HG03103 (cell line): ENCODE measurements around the gene CDAN1.
"Not testable (repeated sequence)": the region's sequence is repeated elsewhere in the genome, so short reads cannot be mapped to it uniquely, and the experiment has no call there.

Experiments used
- ATAC-seq: cut with Tn5 transposase; IDR thresholded peaks from one replicate; pipeline ENCODE4 v1.9.1; 2021; ENCODE audit warnings: low read depth; ENCODE audit not compliant: unreplicated experiment

The CDAN1 gene

DNA sequence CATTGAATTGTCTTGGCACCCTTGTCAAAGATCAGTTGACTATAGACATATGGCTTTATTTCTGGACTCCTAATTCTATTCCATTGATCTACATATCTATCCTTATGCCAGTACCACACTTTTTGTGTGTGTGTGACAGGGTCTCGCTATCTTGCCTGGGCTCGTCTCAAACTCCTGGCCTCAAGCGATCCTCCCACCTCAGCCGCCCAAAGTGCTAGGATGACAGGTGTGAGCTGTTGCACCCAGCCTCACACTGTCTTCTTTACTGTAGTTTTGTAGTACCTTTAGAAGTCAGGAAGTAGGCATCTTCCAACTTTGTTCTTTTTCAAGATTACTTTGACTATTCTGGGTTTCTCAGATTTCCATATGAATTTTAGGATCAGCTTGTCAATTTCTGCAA is 24.3 kb downstream of the CDAN1 start:
- no peak for ATAC-seq

DNA sequence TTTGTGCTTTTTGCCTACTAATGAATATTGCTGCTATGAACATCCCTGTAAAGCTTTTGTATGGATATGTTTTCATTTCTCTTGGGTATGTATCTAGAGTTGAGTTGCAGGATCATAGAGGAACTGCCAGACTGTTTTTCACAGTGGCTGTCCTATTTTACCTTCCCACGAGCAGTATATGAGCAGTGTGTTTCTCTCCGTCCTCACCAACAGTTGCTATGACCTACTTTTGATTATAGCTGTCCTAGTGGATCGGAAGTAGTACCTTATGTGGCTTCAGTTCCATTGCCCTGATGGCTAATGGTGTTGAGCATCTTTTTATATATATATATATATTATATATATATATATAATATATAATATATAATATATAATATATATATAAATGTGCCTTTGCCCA is 25.2 kb downstream of the CDAN1 start:
- ATAC-seq: no peak

DNA sequence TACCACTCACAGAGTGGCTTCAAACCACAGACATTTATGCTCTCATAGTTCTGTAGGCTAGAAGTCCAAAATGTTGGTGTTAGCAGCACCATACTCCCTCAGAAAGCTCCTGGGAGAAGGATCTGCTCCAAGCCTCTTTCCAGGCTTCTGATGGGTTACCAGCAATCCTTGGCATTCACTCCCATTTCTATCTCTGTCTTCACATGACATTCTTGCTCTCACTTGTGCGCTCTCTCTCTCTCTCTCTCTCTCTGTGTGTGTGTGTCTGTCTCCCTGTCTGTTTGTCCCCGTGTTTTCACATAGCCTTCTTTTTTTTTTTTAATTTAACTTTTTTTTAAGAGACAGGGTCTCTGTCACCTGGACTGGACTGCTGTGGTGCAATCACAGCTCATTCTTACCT is 26.3 kb downstream of the CDAN1 start:
- no peak for ATAC-seq

DNA sequence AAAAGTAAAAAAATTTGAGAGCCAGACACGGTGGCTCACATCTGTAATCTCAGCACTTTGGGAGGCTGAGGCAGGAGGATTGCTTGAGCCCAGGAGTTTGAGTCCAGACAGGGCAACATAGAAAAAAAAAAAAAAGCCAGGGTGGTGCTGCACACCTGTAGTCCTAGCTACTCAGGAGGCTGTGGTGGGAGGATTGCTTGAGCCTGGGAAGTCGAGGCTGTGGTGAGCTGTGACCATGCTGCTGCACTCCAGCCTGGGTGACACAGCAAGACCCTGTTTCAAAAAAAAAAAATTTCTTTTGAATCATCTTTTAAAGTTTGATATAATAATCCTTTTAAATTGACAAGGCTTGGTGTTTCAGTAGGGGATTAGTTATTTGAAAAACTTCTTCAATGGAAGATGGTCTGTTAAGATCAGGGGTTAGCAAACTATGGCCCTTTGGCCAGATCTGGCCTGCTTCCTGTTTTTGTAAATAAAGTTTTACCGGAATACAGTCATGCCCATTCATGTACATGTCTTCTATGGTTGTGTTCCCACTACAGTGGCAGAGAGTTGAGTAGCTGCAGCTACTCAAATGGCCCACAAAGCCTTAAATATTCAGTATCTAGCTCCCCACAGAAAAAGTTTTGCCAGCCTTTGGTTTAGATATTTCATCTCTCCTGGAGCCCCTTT is 28.9 kb downstream of the CDAN1 start:
- no peak for ATAC-seq

DNA sequence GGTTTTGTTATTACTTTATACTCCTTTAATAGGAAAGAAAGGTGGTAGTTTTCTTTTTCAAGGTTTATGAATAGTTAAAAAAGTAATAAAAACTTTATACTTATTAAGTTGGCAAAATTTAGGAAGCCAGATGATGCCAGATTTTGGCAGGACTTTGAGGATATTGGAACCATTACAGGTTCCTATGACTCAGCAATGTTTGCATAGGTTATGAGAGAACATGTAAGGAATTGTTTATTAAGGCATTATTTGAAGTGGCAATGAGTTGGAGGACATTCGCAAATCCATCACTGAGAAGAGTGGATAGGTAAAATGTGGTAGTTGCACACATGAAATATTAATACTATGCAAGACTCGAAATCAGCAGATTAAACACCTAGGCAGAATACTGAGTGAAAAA is 29.9 kb downstream of the CDAN1 start:
- ATAC-seq: no peak

DNA sequence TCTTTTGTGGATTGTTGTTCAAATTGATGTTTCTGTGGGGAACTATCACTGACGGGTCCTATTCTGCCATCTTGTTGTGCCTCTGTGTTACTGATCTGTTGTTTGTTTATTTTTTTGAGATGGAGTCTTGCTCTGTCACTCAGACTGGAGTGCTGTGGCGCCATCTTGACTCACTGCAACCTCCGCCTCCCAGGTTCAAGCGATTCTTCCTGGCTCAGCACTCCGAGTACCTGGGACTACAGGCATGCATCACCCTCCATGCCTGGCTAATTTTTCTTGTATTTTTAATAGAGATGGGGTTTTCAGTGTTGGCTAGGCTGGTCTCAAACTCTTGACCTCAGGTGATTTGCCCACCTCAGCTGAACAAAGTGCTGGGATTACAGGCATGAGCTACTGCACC is 31.6 kb downstream of the CDAN1 start:
- ATAC-seq: no peak

DNA sequence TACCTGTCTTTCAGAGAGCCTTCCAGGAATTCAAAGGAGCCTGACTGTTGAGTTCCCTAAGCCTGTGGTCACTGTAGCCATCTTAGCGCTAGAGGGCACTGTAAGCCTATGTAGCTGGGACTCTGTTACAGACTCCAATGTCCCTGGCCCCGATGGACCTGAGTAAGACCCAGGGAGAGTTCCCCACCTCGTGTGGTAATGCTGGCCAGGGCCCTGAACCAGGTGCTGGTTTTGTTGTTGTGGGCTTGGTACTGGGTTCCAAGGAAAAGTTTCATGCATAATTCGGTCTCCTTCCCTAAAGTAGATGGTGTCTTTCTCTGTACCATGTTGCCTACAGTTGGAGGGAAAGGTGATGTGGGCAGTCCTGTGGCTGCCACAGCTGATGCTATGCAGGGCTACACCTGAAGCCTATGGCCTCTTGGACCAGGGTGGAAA is 32.4 kb downstream of the CDAN1 start:
- no peak for ATAC-seq

DNA sequence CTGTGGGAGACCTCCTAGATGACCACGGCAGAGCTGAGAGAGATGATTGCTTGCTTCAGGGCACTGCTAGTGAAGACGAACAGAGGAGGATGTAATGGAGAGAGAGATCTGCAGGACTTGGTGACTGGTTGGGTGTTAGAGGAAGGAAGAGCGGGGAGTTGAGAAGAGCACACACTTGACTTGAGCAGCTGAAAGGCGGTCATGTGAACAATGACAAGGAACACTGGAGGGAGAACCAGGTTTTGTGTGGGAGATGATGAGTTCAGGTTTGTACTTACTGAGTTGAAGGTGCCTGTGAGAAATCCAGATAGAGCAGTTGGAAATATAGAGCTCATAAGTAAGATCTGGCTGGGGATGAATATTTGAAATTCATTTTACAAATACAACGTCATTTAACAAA is 40.3 kb downstream of the CDAN1 start:
- ATAC-seq: no peak

DNA sequence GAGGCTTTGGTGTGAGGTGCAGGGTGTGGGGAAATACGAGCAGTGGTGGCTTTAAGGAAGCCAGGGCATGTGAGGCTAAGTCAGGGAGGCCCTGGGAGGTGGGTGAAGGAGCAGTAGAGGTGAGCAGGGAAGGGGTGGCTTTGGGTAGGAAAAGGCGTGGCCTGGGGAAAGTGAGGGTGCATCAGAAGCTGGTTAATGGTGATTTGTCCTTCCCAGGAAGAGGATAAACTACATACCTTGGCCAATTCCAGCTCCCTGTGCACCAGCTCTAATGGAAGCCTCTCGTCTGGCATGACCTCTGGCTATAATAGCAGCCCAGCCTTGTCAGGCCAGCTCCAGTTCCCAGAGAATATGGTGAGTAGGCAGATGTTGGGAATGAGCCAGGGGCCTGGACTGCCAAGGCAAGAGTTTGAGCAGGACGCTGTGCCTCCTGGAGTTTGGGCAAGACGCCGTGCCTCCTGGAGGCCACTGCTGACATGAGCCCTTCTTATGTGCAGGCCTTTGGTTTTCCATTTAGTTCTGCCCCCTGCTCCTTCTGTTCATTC is 41.3 kb downstream of the CDAN1 start:
- no peak for ATAC-seq

DNA sequence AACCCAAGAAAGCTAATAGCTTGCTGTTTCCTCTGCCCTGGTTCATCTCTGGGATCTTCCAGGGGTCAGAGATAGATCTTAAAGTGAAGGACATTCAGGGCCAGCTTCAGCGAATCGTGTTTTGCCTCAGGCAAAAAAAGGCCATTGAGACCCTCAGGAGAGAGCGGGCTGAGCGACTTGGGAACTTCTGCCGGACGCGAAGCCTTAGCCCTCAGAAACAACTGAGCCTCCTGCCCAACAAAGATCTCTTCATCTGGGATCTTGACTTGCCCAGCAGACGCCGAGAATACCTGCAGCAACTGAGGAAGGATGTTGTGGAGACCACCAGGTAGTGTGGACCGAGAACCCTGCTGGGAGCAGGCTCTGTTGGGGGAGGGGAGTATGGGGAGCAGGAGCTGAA is 42.5 kb downstream of the CDAN1 start:
- ATAC-seq: no peak

DNA sequence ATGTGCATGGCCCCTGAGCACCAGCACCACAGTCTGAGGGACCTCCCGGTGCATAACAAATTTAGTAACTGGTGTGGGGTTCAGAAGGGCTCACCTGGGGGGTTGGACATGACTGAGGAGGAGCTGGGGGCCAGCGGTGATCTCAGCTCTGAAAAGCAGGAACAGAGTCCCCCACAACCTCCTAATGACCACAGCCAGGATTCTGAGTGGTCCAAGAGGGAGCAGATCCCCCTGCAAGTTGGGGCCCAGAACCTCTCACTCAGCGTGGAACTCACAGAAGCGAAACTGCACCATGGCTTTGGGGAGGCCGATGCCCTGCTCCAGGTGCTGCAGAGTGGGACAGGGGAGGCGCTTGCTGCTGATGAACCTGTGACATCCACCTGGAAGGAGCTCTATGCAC is 43.0 kb downstream of the CDAN1 start:
- no peak for ATAC-seq

DNA sequence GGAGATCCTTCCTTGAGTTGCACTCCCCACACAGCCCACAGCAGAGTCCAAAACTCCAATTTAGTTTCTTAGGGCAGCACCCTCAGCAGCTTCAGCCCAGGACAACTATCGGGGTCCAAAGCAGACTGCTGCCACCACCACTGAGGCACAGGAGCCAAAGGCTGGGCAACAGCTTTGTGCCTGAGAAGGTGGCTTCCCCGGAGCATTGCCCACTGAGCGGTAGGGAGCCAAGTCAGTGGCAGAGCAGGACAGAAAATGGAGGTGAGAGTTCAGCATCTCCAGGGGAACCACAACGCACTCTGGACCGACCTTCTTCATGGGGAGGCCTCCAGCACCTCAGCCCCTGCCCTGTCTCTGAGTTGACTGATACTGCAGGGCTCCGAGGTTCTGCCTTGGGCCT is 43.4 kb downstream of the CDAN1 start:
- ATAC-seq: no peak

DNA sequence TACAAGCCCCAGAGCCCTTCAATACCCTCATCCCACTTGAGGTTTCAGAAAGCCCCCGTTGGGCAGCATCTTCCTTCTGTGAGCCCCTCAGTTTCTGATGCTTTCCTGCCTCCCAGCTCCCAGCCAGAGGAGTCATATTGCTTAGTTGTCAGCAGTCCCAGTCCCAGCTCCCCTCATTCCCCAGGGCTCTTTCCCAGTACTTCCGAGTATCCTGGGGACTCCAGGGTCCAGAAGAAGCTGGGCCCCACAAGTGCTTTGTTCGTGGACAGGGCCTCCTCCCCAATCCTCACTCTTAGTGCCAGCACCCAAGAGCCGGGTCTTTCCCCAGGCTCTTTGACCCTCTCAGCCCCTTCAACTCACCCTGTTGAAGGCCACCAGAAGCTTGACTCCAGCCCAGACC is 43.9 kb downstream of the CDAN1 start:
- ATAC-seq: no peak

DNA sequence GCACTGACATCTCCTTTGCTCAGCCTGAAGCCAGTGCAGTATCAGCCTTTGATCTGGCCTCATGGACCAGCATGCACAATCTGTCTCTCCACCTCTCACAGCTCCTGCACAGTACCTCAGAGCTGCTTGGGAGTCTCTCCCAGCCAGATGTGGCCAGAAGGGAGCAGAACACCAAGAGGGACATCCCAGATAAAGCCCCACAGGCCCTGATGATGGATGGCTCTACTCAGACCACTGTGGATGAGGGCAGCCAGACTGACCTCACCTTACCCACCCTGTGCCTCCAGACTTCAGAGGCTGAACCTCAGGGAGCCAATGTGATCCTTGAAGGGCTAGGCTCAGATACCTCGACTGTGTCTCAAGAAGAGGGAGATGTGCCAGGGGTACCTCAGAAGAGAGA is 44.4 kb downstream of the CDAN1 start:
- no peak for ATAC-seq

DNA sequence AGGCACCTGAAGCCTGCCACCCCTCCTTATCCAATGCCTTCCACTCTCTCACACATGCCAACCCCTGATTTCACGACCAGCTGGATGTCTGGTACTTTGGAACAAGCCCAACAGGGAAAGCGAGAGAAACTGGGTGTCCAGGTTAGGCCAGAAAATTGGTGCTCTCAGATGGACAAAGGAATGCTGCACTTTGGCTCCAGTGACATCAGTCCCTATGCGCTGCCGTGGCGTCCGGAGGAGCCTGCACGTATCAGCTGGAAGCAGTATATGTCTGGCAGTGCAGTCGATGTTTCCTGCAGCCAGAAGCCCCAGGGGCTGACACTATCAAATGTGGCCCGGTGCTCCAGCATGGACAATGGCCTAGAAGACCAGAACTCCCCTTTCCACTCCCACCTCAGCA is 45.2 kb downstream of the CDAN1 start:
- ATAC-seq: no peak

DNA sequence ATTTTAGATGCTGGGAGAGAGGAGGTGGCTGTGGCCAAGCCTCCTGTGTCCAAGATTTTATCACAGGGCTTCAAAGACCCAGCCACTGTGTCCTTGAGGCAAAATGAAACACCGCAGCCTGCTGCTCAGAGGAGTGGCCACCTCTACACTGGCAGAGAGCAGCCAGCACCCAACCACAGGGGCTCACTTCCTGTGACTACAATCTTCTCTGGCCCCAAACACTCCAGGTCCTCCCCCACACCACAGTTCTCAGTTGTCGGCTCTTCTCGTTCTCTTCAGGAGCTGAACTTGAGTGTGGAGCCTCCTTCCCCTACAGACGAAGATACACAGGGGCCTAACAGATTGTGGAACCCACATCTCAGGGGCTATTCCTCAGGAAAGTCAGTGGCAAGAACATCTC is 45.6 kb downstream of the CDAN1 start:
- ATAC-seq: no peak

DNA sequence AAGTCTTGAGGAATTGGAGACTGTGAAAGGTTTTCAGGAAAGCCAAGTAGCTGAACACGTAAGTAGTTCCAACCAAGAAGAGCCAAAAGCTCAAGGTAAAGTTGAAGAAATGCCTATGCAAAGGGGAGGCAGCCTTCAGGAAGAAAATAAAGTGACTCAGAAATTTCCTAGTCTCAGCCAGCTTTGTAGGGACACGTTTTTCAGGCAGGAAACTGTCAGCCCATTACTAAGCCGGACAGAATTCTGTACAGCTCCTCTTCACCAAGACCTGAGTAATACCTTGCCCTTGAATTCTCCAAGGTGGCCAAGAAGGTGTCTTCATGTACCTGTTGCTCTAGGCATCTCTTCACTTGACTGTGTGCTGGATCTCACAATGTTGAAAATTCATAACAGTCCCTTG is 48.6 kb downstream of the CDAN1 start:
- no peak for ATAC-seq

DNA sequence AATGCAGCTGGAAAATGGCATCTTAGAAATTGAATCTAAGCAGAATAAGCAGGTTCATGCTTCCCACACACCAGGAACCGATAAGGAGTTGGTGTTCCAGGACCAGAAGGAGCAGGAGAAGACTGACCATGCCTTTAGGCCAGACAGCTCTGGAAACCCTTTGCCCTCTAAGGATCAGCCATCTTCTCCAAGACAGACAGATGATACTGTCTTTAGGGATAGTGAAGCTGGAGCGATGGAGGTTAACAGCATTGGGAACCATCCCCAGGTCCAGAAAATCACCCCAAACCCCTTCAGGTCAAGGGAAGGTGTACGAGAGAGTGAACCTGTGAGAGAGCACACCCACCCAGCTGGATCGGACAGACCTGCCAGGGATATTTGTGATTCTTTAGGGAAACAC is 49.2 kb downstream of the CDAN1 start:
- no peak for ATAC-seq

DNA sequence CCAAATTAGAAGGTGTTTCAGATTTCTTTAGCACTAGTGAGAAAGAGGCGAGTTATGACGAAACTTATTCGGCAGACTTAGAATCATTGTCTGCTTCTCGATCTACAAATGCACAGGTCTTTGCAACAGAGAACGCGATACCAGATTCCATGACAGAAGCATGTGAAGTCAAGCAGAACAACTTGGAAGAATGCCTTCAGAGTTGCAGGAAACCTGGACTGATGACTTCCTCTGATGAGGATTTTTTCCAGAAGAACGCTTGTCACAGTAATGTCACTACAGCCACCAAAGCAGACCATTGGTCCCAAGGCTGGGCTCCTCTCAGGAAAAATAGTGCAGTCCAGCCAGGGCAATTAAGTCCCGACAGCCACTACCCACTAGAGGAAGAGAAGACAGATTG is 50.6 kb downstream of the CDAN1 start:
- ATAC-seq: no peak

DNA sequence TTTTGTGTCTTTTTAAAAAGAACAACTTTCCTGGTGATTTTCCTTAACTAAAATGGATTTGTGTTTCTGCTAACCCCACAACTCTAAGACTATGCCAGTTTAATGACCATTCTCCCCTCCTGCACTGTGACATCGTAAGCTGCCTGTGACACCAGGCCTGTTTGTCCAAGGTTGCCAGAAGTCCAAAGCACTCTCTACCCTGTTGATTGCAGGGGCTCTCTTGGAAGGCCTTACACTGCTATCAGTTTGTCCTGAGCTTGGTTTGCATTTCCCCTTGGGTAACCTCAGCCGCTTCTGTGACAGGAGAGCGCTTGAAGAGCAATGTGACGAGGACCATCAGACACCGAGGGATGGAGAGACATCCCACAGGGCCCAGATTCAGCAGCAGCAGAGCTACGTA is 55.8 kb downstream of the CDAN1 start:
- ATAC-seq: no peak

DNA sequence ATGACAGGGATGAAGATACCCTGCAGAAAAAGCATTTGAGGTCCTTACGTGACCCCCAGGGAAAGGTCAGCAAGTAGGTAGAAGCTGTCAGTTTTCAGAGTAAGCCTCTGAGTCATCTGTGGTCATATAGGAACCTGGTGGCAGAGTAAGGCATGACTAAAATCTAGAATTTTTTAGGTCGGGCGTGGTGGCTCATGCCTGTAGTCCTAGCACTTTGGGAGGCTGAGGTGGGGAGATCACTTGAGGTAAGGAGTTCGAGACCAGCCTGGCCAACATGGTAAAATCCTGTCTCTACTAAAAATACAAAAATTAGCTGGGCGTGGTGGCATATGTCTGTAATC is 56.8 kb downstream of the CDAN1 start:
- not testable (repeated sequence) for ATAC-seq

DNA sequence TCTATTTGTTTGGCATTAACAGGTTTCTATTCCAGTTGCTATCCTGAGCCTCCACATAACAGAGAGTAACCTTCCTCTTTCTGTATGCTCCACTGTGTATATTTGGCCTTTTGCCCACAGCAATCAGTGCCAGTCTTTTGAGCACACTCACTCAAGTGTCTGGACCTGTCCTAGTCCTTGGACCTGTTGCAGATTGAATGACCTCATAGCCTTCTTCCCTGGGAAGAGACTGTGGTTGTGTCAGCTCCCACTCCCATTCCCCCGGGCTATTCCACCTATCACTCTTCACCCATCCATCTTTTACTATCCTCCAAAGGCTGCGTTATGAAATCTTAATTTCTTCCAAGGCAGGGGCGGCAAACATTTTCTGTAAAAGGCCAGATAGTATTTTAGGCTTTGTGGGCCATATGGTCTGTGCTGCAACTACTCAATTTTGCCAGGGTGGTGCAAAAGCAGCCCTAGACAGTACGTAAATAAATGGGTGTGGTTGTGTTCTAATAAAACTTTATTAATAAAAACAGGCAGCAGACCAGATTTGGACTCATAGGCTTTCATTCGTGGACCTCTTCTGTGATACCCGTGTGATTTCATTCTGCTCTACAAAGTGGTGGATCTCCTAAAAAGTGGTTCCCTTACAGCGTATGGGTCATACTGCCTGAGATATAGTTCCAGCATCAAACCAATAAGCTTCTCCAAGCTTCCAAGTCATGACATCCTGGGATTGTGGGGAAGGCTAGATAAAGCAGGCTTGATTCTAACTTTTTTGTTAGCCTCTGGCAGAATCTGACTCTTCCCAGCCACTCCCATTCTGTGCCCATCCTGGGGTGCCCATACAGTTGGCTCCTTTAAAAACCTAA is 57.4 kb downstream of the CDAN1 start:
- ATAC-seq: no peak
